Measurements from ENCODE around the gene OSTN.

The OSTN gene

GRCh38 chr3:191198932-191199331 lies at the start of gene OSTN:
OSTN (plus strand) TSS chr3:191199241; CDS start chr3:191212533, 13,292 bp downstream.
- no peak within 1 kb of the TSS for H2AFZ ChIP-seq (ENCODE audit: low read length)
- H3K4me1 ChIP-seq (ENCODE audit: insufficient read depth, low read length, poor library complexity, severe bottlenecking): no peaks in the 10 kb centered on the region
- no peaks in the 10 kb centered on the region for H3K27me3 ChIP-seq (ENCODE audit: insufficient read depth, low read length, poor library complexity, severe bottlenecking)
- no peak within 1 kb of the TSS for H3K4me3 ChIP-seq (ENCODE audit: low read length, poor library complexity, severe bottlenecking)
- H3F3A ChIP-seq (ENCODE audit: low read depth): no peaks in the 10 kb centered on the region
- H3K9me2 ChIP-seq (replicated peaks; ENCODE audit: low read depth, low read length): no peaks in the 10 kb centered on the region
- H3K9me3 ChIP-seq (ENCODE audit: insufficient read depth, low read depth, low read length): no peaks in the 10 kb centered on the region
- no peaks in the 10 kb centered on the region for H4K20me1 ChIP-seq (ENCODE audit: insufficient read depth, low read length, poor library complexity, severe bottlenecking)
- H3K4me2 ChIP-seq (ENCODE audit: low read depth, low read length, poor library complexity, severe bottlenecking): no peak within 1 kb of the TSS
- no peaks in the 10 kb centered on the region for H3K79me2 ChIP-seq (ENCODE audit: insufficient read depth, low read length)
- no peak within 1 kb of the TSS for H3K9ac ChIP-seq (ENCODE audit: low read depth, low read length, poor library complexity, severe bottlenecking)
- TF ChIP-seq EZH2phosphoT487 (IDR thresholded peaks at IDR 0.05; ENCODE audit: borderline replicate concordance) (no peak), CTCF (conservative IDR thresholded peaks at IDR 0.05; ENCODE audit: low read length) (no peak)
- no peaks in the 10 kb centered on the region for H3K36me3 ChIP-seq (ENCODE audit: insufficient read depth, low read length)

GRCh38 chr3:191151653-191152052 lies 47.4 kb upstream of the OSTN start:
- TF ChIP-seq CTCF (conservative IDR thresholded peaks at IDR 0.05; ENCODE audit: low read length): no peak
- no peak for TF ChIP-seq EZH2phosphoT487 (IDR thresholded peaks at IDR 0.05; ENCODE audit: borderline replicate concordance)
- Histone ChIP-seq H4K20me1 (ENCODE audit: insufficient read depth, low read length, poor library complexity, severe bottlenecking) (no peaks in the 10 kb centered on the region), H3K79me2 (ENCODE audit: insufficient read depth, low read length) (no peaks in the 10 kb centered on the region), H3K4me2 (ENCODE audit: low read depth, low read length, poor library complexity, severe bottlenecking) (no peak overlapping the region), H3K4me1 (ENCODE audit: insufficient read depth, low read length, poor library complexity, severe bottlenecking) (no peaks in the 10 kb centered on the region), H3K36me3 (ENCODE audit: insufficient read depth, low read length) (no peaks in the 10 kb centered on the region), H3K27me3 (ENCODE audit: insufficient read depth, low read length, poor library complexity, severe bottlenecking) (no peaks in the 10 kb centered on the region), H3K4me3 (ENCODE audit: low read length, poor library complexity, severe bottlenecking) (no peak overlapping the region), H3K9me3 (ENCODE audit: insufficient read depth, low read depth, low read length) (peaks cover 4% of the 10 kb centered on the region; the same call in 1 of the 2 replicates), H2AFZ (ENCODE audit: low read length) (no peak overlapping the region), H3F3A (ENCODE audit: low read depth) (no peaks in the 10 kb centered on the region), H3K9ac (ENCODE audit: low read depth, low read length, poor library complexity, severe bottlenecking) (no peak overlapping the region), H3K9me2 (replicated peaks; ENCODE audit: low read depth, low read length) (no peaks in the 10 kb centered on the region)

GRCh38 chr3:191154827-191155226 lies 44.2 kb upstream of the OSTN start:
- Histone ChIP-seq H2AFZ (ENCODE audit: low read length) (no peak overlapping the region), H3K9me3 (ENCODE audit: insufficient read depth, low read depth, low read length) (peaks cover 4% of the 10 kb centered on the region; the same call in 1 of the 2 replicates), H3K4me3 (ENCODE audit: low read length, poor library complexity, severe bottlenecking) (no peak overlapping the region), H3K4me1 (ENCODE audit: insufficient read depth, low read length, poor library complexity, severe bottlenecking) (no peaks in the 10 kb centered on the region), H4K20me1 (ENCODE audit: insufficient read depth, low read length, poor library complexity, severe bottlenecking) (no peaks in the 10 kb centered on the region), H3F3A (ENCODE audit: low read depth) (no peaks in the 10 kb centered on the region), H3K27me3 (ENCODE audit: insufficient read depth, low read length, poor library complexity, severe bottlenecking) (no peaks in the 10 kb centered on the region), H3K79me2 (ENCODE audit: insufficient read depth, low read length) (no peaks in the 10 kb centered on the region), H3K36me3 (ENCODE audit: insufficient read depth, low read length) (no peaks in the 10 kb centered on the region), H3K4me2 (ENCODE audit: low read depth, low read length, poor library complexity, severe bottlenecking) (no peak overlapping the region), H3K9ac (ENCODE audit: low read depth, low read length, poor library complexity, severe bottlenecking) (no peak overlapping the region), H3K9me2 (replicated peaks; ENCODE audit: low read depth, low read length) (no peaks in the 10 kb centered on the region)
- TF ChIP-seq CTCF (conservative IDR thresholded peaks at IDR 0.05; ENCODE audit: low read length) (no peak), EZH2phosphoT487 (IDR thresholded peaks at IDR 0.05; ENCODE audit: borderline replicate concordance) (no peak)

Measured in Loucy (cell line).